Superior temporal gyrus (tissue), 1 donor: ENCODE data around the gene ASB7.

ENCODE experiments used
- DNase-seq: peaks from one replicate; pipeline ENCODE4 v3.0.0-alpha.2; 2016; ENCODE audit errors: extremely low spot score

ASB7 gene

DNA sequence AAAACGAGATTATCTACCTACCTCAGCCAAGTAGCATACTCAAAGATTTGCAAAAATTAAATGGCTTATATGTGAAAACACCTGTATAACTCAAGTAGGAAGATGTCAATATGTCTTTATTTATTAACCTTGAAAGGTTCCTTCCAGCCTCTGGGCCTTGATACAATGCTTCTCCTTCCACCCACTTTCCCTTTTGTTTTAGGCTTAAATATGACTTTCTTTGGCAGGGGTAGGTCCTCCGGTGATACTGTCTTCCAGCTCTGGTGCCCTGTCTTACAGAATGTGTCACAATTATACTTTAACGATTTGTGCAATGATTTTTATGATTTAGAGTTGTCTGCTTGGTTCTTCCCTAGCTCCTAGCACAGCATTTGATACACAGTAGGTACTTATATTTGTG, 4.5 kb upstream of the ASB7 start:
- no peak for DNase-seq

DNA sequence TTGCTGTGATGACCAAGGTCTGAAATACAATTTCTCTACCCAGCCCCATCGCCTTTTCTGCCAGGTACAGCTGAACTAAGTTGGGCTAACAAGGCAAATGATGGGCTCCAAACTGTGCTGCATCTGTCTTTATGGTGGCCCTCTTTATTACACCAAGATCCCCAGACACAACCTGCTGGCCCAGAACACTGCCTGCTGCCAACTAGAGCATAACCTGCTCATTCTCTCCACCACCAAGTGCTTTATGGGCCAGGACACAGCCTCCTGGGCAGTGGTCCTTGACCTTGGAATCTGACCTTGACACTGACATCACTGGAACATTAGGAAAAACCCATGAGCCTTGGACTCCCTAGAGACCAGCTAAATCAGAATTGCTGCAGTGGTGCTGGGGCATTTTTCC, 3.7 kb upstream of the ASB7 start:
- DNase-seq: no peak

DNA sequence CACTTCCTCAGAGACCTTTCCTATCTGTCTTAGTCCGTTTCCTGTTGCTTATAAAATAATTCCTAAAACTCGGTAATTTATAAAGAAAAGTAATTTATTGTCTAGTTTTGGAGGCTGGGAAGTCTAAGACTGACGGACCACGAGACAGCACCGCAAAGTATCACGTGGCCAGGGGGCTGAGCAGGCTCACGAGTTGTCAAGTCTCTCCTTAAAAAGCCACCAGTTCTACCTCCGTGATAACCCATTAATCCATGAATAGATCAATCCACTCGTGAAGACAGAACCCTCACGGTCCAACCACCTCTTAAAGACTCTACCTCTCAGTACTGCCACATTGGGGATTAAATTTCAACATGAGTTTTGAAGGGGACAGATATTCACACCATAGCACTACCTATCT, 1.2 kb upstream of the ASB7 start:
- no peak for DNase-seq

DNA sequence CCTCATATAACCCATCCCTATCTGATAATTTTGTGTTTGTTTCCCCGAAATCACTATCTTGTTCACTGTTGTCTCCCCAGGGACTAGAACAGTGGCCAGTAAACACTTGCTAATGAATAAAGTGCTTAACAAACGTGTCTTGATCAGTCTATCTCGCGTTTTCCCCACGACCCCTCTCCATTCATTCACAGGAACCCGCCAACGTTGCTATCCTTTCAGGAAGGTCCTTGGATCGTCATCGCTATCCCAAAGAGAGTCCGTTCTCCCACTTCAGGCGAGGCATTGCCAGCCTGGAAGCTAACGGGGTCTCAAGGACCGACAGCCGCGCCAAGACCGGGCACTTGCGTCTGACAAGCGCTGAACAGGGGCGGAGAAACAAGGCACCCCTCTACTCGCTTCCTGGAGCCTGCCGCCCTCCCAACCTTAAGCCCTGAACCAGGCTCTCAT, 749 bp upstream of the ASB7 start:
- no peak for DNase-seq

DNA sequence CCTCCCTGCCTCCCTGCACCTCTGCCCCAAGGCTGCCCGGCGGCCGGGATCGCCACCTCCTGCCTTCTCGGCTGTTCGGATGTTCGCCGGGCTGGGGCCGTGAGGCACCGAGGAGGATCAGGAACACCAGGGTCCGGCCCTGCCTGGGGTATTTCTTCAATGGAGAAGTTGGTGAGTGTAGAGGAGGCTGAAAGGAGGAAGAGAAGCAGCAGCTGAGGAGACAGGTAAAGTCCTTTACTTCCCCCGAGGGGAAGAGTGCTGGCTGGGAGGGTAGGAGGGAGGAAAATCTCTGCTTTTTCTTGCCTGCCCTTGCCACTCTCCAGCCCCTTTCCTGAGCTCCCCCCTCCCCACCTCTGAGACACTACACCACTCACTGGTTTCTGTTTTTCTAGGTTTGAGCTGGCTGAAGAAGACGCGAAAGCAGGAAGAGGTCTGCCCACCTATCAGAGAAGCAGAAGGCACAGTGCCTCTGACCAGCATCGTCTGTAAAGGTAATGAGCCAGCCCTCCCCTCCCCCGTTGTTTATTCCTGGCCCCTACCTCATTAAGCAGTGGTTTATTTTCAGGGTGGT, 519 bp downstream of the ASB7 start:
- no peak for DNase-seq

DNA sequence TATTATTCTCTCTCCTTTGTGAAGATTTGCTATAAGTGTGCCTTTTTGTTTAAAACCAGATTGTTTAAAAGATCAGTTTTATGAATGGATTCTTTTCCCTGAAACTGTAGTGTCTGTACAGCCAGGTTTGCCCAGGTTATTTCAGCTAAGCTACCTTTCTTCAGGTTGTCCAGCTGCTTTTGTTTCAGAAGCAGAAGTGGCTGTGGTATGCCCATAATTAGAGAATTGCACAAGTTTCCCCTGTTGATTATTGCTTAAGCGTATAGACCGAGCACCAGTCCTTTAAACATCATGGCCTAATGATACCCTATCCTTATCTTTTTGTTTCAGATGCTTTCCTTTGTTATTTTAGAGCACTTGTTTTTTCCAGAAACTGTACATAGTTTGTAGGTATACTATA, 10.2 kb downstream of the ASB7 start:
- DNase-seq: no peak

DNA sequence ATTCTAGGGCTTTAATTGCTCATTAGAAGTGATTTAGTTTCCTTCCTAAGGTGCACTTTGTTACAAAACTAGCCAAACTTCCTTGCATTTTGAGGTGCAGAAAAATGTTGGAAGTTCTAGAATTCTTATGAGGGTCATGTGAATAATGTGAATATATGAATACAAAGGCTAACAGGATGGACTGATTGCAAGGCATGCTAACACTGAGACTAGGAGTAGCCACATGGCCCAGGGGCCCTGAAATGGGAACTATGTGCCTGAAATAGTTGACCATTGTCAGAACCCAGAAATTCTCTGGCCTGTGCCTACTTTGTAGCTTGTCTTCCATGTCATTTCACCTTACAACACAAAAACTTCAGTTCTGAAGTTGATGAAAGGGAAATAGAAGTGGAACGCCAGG, 10.8 kb downstream of the ASB7 start:
- DNase-seq: no peak

DNA sequence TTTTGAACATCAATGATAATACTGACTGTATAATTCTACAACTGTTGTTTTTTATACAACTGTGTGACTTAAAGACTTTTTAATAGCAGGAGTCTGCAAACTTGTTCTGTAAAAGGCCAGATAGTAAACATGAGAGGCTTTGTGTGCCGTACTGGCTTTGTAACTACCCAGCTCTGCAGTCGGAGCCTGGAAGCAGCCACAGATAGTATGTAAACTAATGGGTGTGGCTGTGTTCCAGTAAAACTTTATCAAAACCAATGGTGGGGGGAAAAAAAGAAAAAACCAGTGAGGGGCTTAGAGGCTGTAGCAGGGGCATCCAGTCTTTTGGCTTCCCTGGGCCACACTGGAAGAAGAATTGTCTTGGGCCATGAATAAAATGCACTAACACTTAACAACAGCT, 11.9 kb downstream of the ASB7 start:
- DNase-seq: no peak

DNA sequence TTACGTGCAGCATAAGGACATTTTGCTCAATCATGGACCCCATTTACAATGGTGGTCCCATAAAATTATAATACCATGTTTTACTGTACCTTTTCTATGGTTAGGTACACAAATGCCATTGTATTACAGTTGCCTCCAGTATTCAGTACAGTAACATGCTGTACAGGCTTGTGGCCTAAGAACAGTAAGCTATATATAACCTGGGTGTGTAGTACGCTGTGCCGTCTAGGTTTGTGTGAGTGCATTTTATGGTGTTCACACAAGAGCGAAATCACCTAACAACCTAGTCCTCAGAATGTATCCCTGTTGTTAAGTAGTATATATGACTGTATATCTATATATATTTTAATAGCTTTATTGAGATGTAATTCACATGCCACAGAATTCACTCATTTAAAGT, 12.5 kb downstream of the ASB7 start:
- DNase-seq: no peak

DNA sequence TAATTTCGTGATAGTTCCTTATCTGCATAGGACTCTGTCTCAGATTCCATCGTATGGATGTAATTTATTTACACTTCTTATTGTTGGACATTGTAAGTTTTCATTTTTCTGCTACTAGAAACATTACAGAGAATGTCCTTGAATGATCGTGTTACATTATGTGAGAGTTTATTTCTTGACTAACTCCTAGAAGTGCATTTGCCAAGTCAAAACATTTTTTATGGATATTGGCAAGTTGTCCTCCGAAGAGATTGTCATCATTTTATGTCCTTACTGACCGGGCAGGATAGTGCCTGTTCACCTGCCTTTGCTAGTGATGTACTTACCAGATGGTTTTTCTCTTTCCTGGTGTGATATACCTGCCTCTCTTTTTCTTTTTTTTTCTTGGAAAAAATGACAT, 13.4 kb downstream of the ASB7 start:
- DNase-seq: no peak

DNA sequence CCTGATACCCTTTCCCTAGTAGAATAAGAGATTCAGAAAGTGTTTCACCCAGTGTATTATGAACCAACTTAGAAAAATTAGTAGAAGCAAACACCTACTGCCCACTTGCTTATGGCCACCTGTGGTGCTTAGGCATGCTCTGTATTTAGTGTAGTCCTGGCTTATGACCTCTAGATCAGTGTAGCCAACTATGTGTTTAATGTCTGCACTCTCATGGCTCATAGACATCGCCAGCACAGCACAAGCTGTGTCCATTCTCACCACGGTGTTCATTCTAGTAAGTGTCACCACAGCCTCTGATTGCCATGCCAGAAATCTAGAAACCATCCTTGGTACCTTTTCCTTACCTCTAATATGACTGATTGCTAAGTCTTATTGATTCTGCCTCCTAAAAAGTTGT, 14.3 kb downstream of the ASB7 start:
- DNase-seq: no peak

DNA sequence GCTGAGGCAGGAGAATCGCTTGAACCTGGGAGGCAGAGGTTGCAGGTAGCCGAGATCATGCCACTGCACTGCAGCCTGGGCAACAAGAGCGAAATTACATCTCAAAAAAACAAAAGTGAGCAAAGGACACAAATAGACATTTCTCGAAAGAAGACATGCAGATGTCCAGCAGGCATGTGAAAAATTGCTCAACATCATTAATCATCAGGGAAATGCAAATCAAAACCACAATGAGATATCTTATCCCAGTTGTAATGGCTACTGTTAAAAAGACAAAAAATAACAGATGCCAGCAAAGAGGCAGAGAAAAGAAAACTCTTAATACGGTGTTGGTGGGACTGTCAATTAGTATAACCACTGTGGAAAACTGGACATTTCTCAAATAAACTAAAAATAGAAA, 20.9 kb downstream of the ASB7 start:
- no peak for DNase-seq

DNA sequence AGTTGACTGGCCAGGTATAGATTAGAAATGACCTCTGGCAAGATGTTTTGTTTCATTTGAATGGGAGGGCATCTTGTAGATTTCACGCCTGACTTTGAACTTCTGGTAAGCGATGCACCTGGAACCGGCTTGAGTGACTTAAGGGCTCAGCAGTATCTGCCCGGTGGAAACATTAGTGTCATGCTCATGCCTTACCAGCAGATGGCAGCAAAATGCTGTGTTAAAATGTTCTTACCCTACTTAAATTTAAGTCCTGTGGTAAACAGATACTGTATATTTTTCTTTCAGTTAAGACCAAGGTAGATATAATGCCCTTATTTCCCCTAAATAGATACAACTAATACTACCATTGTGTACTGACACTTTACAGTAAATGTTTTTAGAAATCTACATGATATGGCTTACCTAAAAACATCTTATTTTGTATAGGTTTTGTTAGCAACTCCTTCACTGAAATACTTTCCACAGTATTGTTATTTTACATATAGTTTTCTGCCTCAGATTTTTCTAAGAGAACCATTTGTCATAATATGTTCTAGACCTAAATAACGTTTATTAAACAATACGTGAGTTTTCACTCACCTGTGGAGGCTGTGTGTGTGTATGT, 25.5 kb downstream of the ASB7 start:
- DNase-seq: peak; percentile 95

DNA sequence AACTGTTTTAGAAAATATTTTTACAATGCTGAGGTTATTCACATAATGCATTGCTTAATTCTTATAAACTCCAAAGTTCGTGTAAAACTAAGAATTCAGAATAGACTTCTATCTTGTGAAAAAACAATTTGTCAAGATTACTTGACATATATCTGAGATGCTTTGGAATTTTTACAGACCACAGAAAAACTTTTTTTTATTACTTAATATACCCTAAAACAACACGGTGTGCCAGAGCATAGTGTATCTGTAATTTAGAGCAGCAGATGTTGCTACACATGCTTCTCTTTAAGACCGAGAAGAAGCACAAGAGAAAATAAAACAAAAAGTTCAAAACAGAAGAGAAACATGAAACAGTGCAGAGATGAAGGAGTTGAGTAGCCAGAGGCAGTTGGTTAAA, 26.4 kb downstream of the ASB7 start:
- no peak for DNase-seq

DNA sequence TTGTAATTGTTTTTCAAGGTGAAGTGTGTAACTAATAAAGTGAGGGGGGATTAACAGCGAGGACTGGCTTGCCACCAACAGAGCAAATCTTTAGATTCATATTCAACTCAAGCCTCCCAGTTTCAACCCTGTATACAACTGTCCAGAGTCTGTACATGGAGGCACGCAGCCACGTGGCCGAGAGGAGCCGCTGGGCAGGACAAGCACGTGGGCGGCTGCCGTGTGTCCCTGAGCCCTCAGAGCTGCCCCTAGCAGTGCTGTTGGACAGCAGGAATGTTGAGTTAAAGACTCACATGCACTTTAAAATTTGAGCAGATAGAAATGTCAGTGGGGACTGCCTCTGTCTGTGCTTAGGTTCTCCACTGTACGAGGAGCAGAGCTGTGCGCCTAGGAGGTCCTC, 29.4 kb downstream of the ASB7 start:
- DNase-seq: no peak

DNA sequence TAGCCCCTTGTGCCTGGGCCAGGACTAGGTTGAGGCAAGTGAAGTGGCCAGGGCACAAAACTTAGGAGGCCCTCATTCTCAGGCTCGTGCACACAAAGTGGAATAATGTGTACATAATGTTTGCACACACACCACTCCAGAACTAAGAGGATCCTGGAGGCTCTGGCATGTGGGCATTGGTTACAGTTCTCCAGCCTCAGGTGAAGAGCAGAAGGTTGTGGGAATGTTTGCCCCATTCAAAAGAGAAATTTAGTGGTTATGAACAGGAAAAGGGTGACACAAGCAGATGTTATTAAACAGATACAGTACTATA, 31.3 kb downstream of the ASB7 start:
- DNase-seq: no peak

DNA sequence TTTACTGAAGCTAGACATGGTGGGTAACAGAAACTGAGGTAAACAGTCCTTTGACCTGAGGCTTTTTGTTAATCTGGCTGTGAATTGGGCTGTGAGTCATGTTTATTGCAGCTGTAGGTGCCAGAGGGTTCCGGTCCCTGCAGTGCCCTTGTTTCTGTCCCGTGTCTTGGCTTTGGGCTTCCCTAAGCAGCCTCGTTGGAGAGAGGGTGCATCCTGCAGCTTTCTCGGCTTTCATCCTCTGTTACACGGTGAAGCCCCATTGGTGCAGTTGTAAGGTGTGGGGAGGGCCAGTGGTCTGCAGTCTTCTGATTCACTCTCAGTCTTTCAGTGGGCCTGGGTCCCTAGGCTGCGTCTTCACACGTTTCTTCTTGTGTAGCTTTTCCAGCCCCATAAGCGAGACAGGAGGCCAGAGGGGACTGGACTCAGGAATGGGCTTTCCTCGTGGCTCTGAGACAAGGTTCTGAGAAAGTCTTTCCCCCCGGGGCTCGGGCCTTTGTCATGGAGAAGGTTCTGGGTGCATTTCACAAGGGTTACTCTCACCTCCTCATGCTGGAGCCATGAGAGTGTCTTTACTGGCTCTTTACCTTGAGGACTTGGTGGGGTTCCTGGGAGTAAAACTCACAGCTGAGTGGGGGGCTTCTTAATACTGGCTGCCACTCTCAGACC, 33.1 kb downstream of the ASB7 start:
- DNase-seq: no peak

DNA sequence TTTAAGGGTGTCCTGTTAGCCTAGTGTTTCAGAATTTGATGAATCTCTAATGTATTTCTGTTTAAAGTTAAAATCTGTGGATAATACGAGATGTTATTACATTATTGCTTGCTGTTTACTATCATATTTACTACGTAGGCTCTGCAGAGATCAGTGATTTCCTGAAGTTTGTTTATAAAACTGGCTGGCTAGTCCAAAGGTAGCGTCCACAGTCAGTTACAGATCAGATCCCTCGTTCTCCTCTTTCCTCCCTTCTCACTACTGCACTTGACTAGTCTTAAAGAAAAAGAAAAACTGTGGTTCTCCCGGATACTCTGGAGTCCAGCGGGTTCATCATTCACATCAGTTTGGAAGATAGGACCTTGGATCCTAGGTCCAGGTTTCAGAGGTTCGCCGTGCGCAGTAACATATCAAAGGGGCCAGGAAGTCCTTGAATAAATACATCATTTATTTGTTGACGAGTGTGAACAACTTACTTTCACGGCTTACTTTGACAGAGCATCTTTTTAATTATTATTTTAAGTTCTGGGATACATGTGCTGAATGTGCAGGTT, 35.9 kb downstream of the ASB7 start:
- DNase-seq: no peak

DNA sequence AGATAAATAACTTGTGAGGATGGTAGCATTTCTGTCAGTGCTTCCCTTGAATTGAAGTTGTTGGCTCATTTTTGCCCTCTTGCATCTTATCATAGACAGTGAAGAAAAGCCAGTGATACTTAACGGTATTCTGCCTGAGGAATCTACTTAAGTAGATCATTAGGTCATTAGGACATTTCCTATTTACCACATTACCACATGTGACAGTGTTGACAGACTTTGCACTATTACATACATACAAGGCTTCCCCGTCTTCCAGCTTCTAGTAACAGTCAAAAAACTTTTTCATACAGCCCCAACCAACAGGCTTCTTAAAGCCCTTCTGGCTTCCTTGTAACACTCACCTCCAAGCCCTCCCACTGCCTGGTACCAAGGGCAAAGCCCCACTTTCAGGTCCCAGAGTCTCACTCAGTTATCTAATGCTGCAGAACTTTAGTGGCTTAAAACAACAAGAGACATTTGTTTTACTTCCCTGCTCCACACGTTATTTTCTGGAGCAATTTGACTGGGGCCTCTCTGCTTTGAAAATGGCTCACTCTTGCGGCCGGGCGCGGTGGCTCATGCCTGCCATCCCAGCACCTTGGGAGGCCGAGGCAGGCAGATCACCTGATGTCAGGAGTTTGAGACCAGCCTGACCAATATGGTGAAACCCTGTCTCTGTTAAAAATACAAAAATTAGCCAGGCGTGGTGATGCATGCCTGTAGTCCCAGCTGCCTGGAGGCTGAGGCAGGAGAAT, 40.0 kb downstream of the ASB7 start:
- no peak for DNase-seq

DNA sequence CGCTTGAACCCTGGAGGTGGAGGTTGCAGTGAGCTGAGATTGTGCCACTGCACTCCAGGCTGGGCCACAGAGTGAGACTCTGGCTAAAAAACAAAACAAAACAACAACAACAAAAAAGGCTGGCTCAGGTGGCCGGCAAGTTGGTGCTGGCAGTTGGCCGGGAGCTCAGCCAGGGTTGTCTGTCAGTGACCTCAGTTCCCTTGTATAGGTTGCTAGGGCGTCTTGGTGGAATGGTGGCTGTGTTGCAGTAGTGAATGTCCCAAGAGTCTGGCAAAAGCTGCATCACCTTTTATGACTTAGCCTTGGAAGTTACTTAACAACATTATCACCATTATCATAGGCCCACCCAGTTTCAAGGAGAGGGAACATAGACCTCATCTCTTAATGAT, 40.6 kb downstream of the ASB7 start:
- no peak for DNase-seq

DNA sequence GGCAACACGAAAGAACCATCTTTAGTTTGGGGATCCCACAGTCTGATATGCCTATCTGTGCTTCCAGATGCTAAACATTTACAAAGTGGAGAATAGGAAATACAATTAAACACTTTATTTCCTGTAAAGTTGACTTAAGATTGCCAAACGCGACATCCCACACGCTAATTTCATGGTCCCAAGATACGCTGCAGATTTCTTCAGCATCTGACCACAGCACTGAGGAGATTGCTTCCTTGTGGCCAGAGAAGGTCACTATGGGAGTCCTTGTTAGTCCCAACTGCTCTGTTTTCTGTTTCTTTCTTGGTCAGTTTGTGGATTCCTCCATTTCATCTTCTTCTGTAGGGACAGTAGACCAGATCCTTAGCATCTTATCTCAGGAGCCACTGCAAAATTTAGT, 43.3 kb downstream of the ASB7 start:
- DNase-seq: no peak

DNA sequence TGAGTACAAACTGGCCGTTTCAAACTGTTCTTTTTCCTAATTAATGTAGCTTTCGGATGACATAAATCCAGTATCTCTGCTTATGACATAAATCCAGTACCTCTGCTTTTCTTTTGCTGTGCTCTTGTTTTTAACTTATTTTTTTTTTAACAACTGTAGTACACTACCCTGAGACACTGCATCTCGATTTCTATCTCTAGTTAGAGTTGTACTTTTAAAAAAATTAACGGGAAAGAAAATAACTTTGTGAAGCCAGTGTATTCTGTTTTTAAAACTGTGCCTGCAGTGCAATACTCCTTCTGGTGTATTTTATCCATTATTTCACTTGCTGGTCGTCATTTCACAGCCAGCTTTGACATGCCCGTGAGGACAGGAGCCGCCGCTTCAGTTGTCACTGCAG, 46.6 kb downstream of the ASB7 start:
- no peak for DNase-seq

DNA sequence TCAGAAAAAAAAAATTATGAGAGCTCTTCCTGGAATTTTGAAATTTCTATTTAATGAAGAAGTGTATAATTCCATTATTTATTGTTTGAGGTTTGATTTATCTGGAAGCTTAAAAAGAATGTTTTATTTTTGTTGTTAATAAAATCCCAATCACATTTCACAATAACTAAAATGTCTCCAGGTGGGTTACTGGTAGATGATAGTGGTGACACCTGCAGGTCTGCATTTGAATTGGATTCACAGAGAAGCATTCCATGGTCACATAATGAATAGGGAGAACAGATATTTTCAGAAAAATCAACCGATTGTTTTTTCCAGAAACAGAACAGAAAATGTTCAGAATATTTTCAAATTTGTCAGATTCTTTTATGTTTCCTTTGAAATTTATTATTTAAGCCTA, 48.3 kb downstream of the ASB7 start:
- DNase-seq: no peak
